HFFc6 (cell line): ENCODE measurements around the gene PITRM1. TPM values are rescaled to one million over a fixed set of nuclear protein-coding genes. Genes with fewer than 3 reads are reported as not detected.
"Not testable (repeated sequence)": the region's sequence is repeated elsewhere in the genome, so short reads cannot be mapped to it uniquely, and the experiment has no call there.

Experiments used
- DNase-seq: peaks from one replicate; pipeline ENCODE4 v3.0.0-alpha.2; 2018
- H3K27ac Mint-ChIP-seq: 2 replicates; pipeline ENCODE4 v1.8.0; 2020; ENCODE audit warnings: mild to moderate bottlenecking, mixed read lengths
- H3K27me3 Mint-ChIP-seq: 2 replicates; pipeline ENCODE4 v1.8.0; 2021; ENCODE audit warnings: mild to moderate bottlenecking, moderate library complexity, mixed read lengths; ENCODE audit not compliant: insufficient read depth
- H3K36me3 Mint-ChIP-seq: 2 replicates; pipeline ENCODE4 v1.8.0; 2021; ENCODE audit warnings: low read depth, mixed read lengths
- H3K4me1 Mint-ChIP-seq: 2 replicates; pipeline ENCODE4 v1.8.0; 2020; ENCODE audit warnings: low read depth, mixed read lengths
- H3K4me3 Mint-ChIP-seq: 2 replicates; pipeline ENCODE4 v1.8.0; 2020; ENCODE audit warnings: mild to moderate bottlenecking, moderate library complexity, mixed read lengths
- H3K9me3 Mint-ChIP-seq: 2 replicates; pipeline ENCODE4 v1.8.0; 2020; ENCODE audit warnings: mild to moderate bottlenecking, mixed read lengths
- total RNA-seq, 6 experiments: library from RNA; stranded (reverse); fragmentation: NEBNext Ultra II Directional; extraction: Animal tissue kit (Norgen Biotek cat#: 25700); gene quantifications; 2 replicates in 1 of 6; 3 replicates in 5 of 6; pipeline ENCODE4 v1.2.3, GENCODE V29; 2021
- TF ChIP-seq, protein P1 (sequence below): fragments of 200-600 bp; sonication (generic); IDR thresholded peaks from 2 replicates; pipeline ENCODE4 v1.5.0; 2021; ENCODE audit warnings: antibody characterized with exemption, mild to moderate bottlenecking

PITRM1 gene
- total RNA-seq, 6 experiments from 2014 or later: 106 to 124 (median 112) TPM

DNA sequence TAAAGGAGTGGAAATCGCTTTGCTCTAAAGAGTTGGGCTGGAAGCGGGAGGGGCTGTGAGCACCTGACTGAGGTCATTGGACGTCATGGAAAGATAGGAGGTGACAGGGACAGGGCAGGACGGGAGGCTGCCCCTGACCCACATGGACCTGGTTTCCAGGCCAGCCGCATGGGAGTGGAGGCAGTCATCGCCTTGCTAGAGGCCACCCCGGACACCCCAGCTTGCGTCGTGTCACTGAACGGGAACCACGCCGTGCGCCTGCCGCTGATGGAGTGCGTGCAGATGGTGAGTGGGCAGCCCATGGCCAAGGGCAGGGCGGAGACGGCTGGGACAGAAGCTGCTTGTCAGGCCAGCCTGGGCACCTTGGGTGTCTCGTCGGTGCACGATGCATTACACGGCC lies 63.4 kb downstream of the PITRM1 start:
- Mint-ChIP-seq H3K36me3 (peaks cover 22% of the 10 kb centered on the region; the same call in 1 of the 2 replicates), H3K4me1 (no peaks in the 10 kb centered on the region)

DNA sequence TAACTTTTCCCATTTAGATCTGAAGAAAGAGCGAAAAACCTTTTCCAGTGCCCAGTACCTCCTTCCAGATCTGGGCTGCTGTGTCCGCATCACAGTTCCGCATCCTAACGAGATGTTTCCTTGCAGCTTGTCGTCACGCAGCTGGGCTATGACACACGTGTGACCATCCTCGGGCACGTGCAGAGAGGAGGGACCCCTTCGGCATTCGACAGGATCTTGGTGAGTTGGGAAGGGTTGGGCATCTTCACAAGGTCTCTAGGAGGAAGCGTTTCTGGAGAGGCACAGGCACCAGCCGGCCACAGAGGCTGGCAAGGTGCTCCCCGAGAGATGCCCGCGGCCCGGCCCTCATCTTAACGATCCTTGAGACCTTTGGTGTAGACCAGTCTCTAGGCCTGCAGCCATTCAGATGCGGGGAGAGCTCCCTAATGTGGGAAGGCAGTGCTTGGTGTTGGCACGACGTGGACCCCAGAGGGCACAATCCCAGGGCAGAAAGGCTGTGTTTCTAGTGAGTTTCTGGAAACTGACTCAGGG lies 63.9 kb downstream of the PITRM1 start:
- Mint-ChIP-seq H3K36me3 (peaks cover 23% of the 10 kb centered on the region; the same call in 1 of the 2 replicates), H3K4me3 (no peak overlapping the region), H3K9me3 (no peaks in the 10 kb centered on the region), H3K4me1 (no peaks in the 10 kb centered on the region), H3K27ac (no peak overlapping the region), H3K27me3 (peaks cover 2% of the 10 kb centered on the region)
- DNase-seq: no peak
- TF ChIP-seq, protein P1, sequence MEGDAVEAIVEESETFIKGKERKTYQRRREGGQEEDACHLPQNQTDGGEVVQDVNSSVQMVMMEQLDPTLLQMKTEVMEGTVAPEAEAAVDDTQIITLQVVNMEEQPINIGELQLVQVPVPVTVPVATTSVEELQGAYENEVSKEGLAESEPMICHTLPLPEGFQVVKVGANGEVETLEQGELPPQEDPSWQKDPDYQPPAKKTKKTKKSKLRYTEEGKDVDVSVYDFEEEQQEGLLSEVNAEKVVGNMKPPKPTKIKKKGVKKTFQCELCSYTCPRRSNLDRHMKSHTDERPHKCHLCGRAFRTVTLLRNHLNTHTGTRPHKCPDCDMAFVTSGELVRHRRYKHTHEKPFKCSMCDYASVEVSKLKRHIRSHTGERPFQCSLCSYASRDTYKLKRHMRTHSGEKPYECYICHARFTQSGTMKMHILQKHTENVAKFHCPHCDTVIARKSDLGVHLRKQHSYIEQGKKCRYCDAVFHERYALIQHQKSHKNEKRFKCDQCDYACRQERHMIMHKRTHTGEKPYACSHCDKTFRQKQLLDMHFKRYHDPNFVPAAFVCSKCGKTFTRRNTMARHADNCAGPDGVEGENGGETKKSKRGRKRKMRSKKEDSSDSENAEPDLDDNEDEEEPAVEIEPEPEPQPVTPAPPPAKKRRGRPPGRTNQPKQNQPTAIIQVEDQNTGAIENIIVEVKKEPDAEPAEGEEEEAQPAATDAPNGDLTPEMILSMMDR: no peak

More for the DNA sequence above, 63.4 kb downstream of the PITRM1 start:
- H3K9me3 Mint-ChIP-seq: no peaks in the 10 kb centered on the region
- peaks cover 2% of the 10 kb centered on the region for H3K27me3 Mint-ChIP-seq
- TF ChIP-seq, protein P1: no peak
- H3K27ac Mint-ChIP-seq: no peak overlapping the region
- no peak for DNase-seq
- no peak overlapping the region for H3K4me3 Mint-ChIP-seq

DNA sequence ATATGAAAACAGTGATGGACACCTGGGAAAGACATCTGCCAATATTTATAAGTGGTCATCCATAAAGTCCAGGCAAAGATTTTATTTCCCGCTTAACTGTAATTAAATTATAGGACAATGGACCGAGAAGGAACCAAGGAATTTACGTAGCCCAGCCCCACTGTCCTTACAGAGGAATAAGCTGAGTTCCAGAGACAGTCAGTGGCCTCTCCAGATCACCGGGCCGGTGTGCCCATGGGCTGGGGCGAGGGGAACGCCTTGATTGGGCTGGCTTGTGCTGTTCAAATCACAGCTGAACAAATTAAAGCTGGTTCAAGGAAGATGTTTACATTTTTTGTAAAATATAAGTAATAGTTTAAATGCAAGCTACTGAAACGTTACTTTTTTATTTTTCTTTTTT lies 64.5 kb downstream of the PITRM1 start:
- Mint-ChIP-seq H3K27me3 (peaks cover 2% of the 10 kb centered on the region), H3K9me3 (no peaks in the 10 kb centered on the region), H3K27ac (no peak overlapping the region), H3K36me3 (peaks cover 29% of the 10 kb centered on the region), H3K4me1 (no peaks in the 10 kb centered on the region), H3K4me3 (no peak overlapping the region)
- DNase-seq: no peak
- TF ChIP-seq, protein P1: no peak

DNA sequence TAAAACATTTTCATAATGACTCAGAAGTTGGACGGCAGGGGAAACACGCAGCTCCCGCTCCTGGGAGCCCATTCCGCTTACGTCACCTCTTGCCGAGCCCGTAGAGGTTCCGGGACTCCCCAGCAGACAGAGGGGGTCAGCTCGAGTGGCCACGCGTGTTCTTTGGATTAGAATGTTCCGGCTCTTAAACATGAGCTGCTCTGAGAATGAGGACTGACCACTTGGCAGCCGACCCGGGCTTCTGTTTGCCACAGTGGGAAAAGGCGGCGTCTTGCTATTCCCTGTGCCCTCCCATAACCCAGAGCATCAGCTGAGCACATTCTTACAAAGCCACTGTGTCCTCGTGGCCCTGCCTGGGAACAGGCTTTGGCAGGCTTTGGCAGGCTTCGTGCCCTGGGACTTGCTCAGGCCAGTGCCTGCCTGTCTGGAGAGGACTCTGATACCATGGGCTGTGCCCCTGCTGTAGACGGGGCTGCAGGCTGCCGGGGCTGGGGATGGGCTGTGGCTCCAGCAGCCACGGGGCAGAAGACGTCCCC lies 65.1 kb downstream of the PITRM1 start:
- Mint-ChIP-seq H3K4me3 (no peak overlapping the region), H3K27ac (no peak overlapping the region), H3K9me3 (no peaks in the 10 kb centered on the region), H3K4me1 (no peaks in the 10 kb centered on the region), H3K36me3 (peaks cover 33% of the 10 kb centered on the region), H3K27me3 (peaks cover 2% of the 10 kb centered on the region)
- TF ChIP-seq, protein P1: no peak
- DNase-seq: no peak

DNA sequence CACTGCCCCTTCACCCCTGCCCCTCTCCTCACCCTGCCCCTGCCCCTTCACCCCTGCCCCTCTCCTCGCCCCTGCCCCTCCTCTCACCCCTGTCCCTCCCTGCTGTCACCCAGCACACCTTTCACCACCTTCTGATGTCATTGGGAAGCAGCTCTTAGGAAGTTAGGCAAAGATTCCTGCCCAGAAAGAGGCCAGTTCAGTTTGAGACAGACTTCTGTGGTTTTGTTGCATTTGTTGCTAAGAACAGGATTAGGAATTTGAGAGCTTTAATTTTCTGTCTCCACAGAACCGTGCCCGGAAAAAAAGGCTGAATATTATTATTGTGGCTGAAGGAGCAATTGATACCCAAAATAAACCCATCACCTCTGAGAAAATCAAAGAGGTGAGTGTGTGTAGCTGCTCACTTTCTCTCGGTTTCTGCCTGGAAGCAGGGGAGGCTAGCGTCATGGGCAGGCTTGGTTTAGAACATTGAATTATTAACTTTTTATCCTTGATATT lies 65.6 kb downstream of the PITRM1 start:
- TF ChIP-seq, protein P1: no peak
- Mint-ChIP-seq H3K36me3 (peaks cover 33% of the 10 kb centered on the region), H3K27me3 (peaks cover 2% of the 10 kb centered on the region), H3K4me1 (no peaks in the 10 kb centered on the region), H3K9me3 (no peaks in the 10 kb centered on the region), H3K27ac (no peak overlapping the region), H3K4me3 (no peak overlapping the region)
- DNase-seq: no peak

DNA sequence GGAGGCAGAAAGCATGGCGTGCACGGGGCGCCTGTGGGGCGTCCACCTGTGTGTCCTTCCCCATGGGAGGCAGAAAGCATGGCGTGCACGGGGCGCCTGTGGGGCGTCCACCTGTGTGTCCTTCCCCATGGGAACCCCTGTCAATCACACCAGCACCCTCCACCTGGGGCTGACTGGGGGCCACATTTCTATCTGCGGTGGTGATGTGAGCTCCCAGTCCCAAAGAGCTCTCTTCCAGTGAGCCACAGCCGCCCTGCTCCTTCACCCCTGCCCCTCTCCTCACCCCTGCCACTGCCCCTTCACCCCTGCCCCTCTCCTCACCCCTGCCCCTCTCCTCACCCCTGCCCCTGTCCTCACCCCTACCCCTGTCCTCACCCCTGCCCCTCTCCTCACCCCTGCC lies 66.3 kb downstream of the PITRM1 start:
- DNase-seq: not testable (repeated sequence)

More for the DNA sequence above, 66.3 kb downstream of the PITRM1 start:
- H3K36me3 Mint-ChIP-seq: peaks cover 37% of the 10 kb centered on the region
- not testable (repeated sequence) for H3K4me3 Mint-ChIP-seq, H3K4me1 Mint-ChIP-seq, H3K27ac Mint-ChIP-seq, H3K27me3 Mint-ChIP-seq, H3K9me3 Mint-ChIP-seq
